Measurements from ENCODE around the gene FBXO30. TPM values are rescaled to one million over a fixed set of nuclear protein-coding genes. Genes with fewer than 3 reads are reported as not detected.

The FBXO30 gene
- total and polyA plus RNA-seq, 9 of the 15 experiments (the other 6 are each of a cell fraction or from before 2014, with no cell fraction given), result 3.6 to 12.8 (median 7.1) TPM

GRCh38 chr6:145841668-145842067 lies 27.1 kb upstream of the FBXO30 start:
- no peak overlapping the region for H3K4me3 ChIP-seq
- H3K27ac ChIP-seq (ENCODE audit: extremely low read depth, low read depth, low read length), result no peak overlapping the region
- WGBS (ENCODE audit: insufficient coverage, low coverage, missing lambda C conversion rate), result 17% methylated on average over 2 of the region's 2 CpGs
- H3K9me1 ChIP-seq (ENCODE audit: control insufficient read depth, insufficient read depth, low read length), result no peaks in the 10 kb centered on the region
- no peaks in the 10 kb centered on the region for H3K4me1 ChIP-seq (replicated peaks in 1 of 2; ENCODE audit: control insufficient read depth in 2 of 2, insufficient read depth in 2 of 2, low read length in 2 of 2)
- ChIA-PET POLR2A (interaction anchor here (1.2 to 1.7 kb wide), 2 partner anchors 10 to 22 kb away, joined by 3 to 4 read pairs; no protein-coding TSS in a partner anchor), CTCF (ENCODE audit: low intra/inter-chr PET ratio) (no interaction called here)
- intact Hi-C loops (cut with micrococcal nuclease) (no loop called here), in situ Hi-C loops (cut with MboI) (no loop called here)
- FAIRE-seq, result no peak
- TF ChIP-seq ZC3H8 (IDR thresholded peaks at IDR 0.05) (no peak), HOMEZ (CRISPR knock-in tag; IDR thresholded peaks at IDR 0.05) (no peak), SMARCE1 (IDR thresholded peaks at IDR 0.05) (no peak), FOXK2 (conservative IDR thresholded peaks at IDR 0.05 in 1 of 2, IDR thresholded peaks at IDR 0.05 in 1 of 2; ENCODE audit: low read depth in 2 of 2) (no peak), TEAD1 (CRISPR knock-in tag; IDR thresholded peaks at IDR 0.05) (no peak), CBX5 (IDR thresholded peaks at IDR 0.05; ENCODE audit: borderline replicate concordance, low read depth) (no peak), RBBP5 (IDR thresholded peaks at IDR 0.05; ENCODE audit: borderline replicate concordance, insufficient read depth, low read length, poor library complexity, severe bottlenecking) (no peak), UBTF (IDR thresholded peaks at IDR 0.05; ENCODE audit: borderline replicate concordance in 1 of 2, low read depth in 2 of 2, low read length in 2 of 2) (no peak), PRMT5 (CRISPR knock-in tag; IDR thresholded peaks at IDR 0.05) (no peak), ZNF445 (CRISPR knock-in tag; IDR thresholded peaks at IDR 0.05; ENCODE audit: low read depth) (no peak), SMARCB1 (IDR thresholded peaks at IDR 0.05; ENCODE audit: insufficient read length, low read depth) (no peak), PHB (CRISPR knock-in tag; IDR thresholded peaks at IDR 0.05) (no peak), ESRRB (CRISPR knock-in tag; IDR thresholded peaks at IDR 0.05; ENCODE audit: borderline replicate concordance) (no peak)
- no peak for DNase-seq (ENCODE audit: extremely low read depth in 1 of 4, low spot score in 3 of 4)
- no peak overlapping the region for H3K9ac ChIP-seq (ENCODE audit: insufficient read depth in 1 of 2, low read depth in 2 of 2, low read length in 2 of 2)
- no peaks in the 10 kb centered on the region for H3K9me3 ChIP-seq (replicated peaks; ENCODE audit: control insufficient read depth, insufficient read depth, low read depth, low read length)
- no peaks in the 10 kb centered on the region for H4K20me1 ChIP-seq (replicated peaks; ENCODE audit: control insufficient read depth, insufficient read depth, low read length)
- ATAC-seq, result no peak; the same call in 1 of the 3 replicates
- BruUV-seq (replicated peaks), result no TSS peak
- no peaks in the 10 kb centered on the region for H3K27me3 ChIP-seq (ENCODE audit: control insufficient read depth in 2 of 2, insufficient read depth in 2 of 2, low read length in 2 of 2)
- no peak overlapping the region for H3K4me2 ChIP-seq (ENCODE audit: insufficient read depth, low read length)
- H3K36me3 ChIP-seq (ENCODE audit: control insufficient read depth, insufficient read depth, low read length), result no peaks in the 10 kb centered on the region
- no peak overlapping the region for H2AFZ ChIP-seq (ENCODE audit: low read depth, low read length)
- no peaks in the 10 kb centered on the region for H3K79me2 ChIP-seq (ENCODE audit: control insufficient read depth, insufficient read depth, low read length)

All from K562 (cell line).